Pulmonary artery endothelial cell (primary cell): Measurements from ENCODE around the gene LGSN. TPM values are rescaled to one million over a fixed set of nuclear protein-coding genes. Genes with fewer than 3 reads are reported as not detected.
"Not testable (repeated sequence)": the region's sequence is repeated elsewhere in the genome, so short reads cannot be mapped to it uniquely, and the experiment has no call there.

ENCODE experiments used
- DNase-seq: peaks from one replicate; pipeline ENCODE4 v3.0.0-alpha.2; 2011; ENCODE audit warnings: low read depth, low spot score
- total RNA-seq: library from RNA; depleted of rRNA; stranded (reverse); fragments of >200 nt; gene quantifications from 2 replicates; pipeline ENCODE4 v1.2.3, GENCODE V29; 2014

The LGSN gene
- total RNA-seq, 1 donor from 2014 or later: not detected

- DNase-seq: no peak
Measured at GRCh38 chr6:63246581-63246980, 73.2 kb downstream of the LGSN start.

DNA sequence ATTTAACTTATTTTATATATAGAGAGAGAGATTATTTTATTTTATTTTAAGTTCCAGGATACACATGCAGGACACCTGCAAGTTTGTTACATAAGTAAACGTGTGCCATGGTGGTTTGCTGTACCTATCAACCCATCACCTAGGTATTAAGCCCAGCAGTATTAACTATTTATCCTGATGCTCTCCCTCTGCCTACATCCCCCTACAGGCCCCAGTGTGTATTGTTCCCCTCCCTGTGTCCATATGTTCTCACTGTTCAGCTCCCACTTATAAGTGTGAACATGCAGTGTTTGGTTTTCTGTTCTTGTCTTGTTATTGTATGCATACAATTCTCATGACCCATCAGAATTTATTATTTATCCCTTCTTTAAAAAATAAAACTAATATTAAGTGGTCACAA, 73.9 kb downstream of the LGSN start:
- no peak for DNase-seq

GRCh38 chr6:63245420-63245819, 74.4 kb downstream of the LGSN start:
- no peak for DNase-seq

DNA sequence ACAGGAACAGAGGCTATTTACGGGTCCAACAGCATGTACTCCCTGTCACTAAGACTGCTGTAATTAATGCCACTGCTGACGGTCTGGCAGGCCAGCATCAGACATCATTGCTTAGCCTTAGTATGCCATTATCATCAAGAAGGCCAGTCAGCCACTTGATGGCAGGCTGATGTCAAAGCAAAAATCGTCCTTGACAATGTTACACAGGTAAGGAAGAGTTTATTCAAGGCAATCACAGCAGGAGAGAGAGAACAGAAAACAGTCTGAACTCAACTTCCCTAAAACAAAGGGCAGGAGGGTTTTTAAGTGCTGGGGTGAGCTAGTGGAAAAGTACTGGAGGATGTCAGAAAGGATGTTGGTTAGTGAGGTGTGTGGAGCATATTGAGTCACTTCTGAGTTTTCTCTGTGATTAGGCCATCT, 83.4 kb downstream of the LGSN start:
- DNase-seq: no peak

DNA sequence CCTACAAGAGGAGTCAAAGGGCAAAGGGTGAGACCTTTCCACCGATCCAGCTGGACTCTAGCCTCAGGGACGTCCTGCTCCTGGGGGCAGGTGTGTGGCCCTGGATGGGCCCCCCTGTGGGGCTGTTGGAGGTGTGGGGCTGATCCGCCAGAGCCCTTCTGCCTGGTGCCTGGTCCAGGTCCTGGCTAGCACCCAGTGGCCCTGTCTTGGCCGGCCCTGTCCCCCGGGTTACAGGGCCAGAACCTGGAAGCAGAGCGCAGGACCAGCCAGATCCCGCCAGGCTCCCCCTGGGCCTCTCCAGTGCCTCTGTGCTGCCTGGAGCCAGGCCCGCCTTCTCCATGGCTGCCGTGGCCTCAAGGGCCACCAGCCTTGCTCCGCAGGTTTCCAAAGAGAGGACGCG, 89.3 kb downstream of the LGSN start:
- DNase-seq: not testable (repeated sequence)

- DNase-seq: not testable (repeated sequence)
Measured at GRCh38 chr6:63230027-63230426, 89.8 kb downstream of the LGSN start.

GRCh38 chr6:63227928-63228894, 91.6 kb downstream of the LGSN start:
- DNase-seq: not testable (repeated sequence)

GRCh38 chr6:63225987-63226386, 93.8 kb downstream of the LGSN start:
- DNase-seq: not testable (repeated sequence)

Other genes with a start within 250 kb of the LGSN start
- 0.40 and 1.8 TPM in 2 replicates for gene FKBP1C, start 108.5 kb downstream of the LGSN start, total RNA-seq